K562 (cell line): ENCODE measurements around the gene CDH2. TPM values are rescaled to one million over a fixed set of nuclear protein-coding genes. Genes with fewer than 3 reads are reported as not detected.
"Not testable (repeated sequence)": the region's sequence is repeated elsewhere in the genome, so short reads cannot be mapped to it uniquely, and the experiment has no call there.

Source experiments
- ATAC-seq: fragments of 200-7000 bp; cut with Tn5 transposase; 3 replicates; pipeline ENCODE4 v1.9.1; 2020; ENCODE audit warnings: moderate library complexity
- BruUV-seq: library from RNA; stranded (reverse); fragments of 400-500 nt; replicated peaks from 2 replicates; lab custom pipeline; 2021; lab: Mats Ljungman, UMichigan
- CTCF ChIA-PET: fragments of 300-600 bp; formaldehyde crosslinking; extraction: SDS; loops from one replicate; lab custom pipeline; 2021; ENCODE audit warnings: low intra/inter-chr PET ratio; lab: Yijun Ruan, JAX
- POLR2A ChIA-PET: fragments of 300-600, 350-650 bp; sonication (Branson Sonifier 250); formaldehyde crosslinking; extraction: SDS; loops from one replicate; lab custom pipeline; 2021; ENCODE audit warnings: antibody characterized with exemption, inconsistent platforms; lab: Yijun Ruan, JAX
- DNase-seq, 4 experiments: peaks; one replicate each; pipeline versions ENCODE4 v3.0.0 to v3.0.0-alpha.2; 2011 to 2018; ENCODE audit warnings: low spot score in 3 of 4, mixed read lengths in 3 of 4; ENCODE audit errors: extremely low read depth in 1 of 4
- FAIRE-seq: peaks from 2 replicates; lab custom pipeline; 2011; peaks lifted over from hg19 to GRCh38; lab: Jason Lieb, UNC
- H2AFZ ChIP-seq: 2 replicates; pipeline ENCODE4 v1.6.0; 2011; ENCODE audit warnings: low read depth, low read length, control low read depth, inconsistent platforms
- H3K27ac ChIP-seq: fragments of 200-600 bp; 3 replicates; pipeline ENCODE4 v1.8.0; 2011; ENCODE audit warnings: low read depth, mild to moderate bottlenecking, control low read depth, inconsistent platforms, low read length, moderate library complexity, mixed read lengths; ENCODE audit errors: extremely low read depth
- H3K27me3 ChIP-seq, 2 experiments: fragments of 300-600 bp in 1 of 2; 2 replicates in 1 of 2; 3 replicates in 1 of 2; pipeline versions ENCODE4 v1.6.0 to v1.8.0; 2011; ENCODE audit warnings: inconsistent platforms in 2 of 2, low read length in 2 of 2, mild to moderate bottlenecking in 1 of 2, mixed read lengths in 1 of 2, moderate library complexity in 1 of 2; ENCODE audit not compliant: control insufficient read depth in 2 of 2, insufficient read depth in 2 of 2
- H3K36me3 ChIP-seq: fragments of 300-600 bp; 3 replicates; pipeline ENCODE4 v1.8.0; 2011; ENCODE audit warnings: mild to moderate bottlenecking, low read length, inconsistent platforms; ENCODE audit not compliant: control insufficient read depth, insufficient read depth
- H3K4me1 ChIP-seq, 2 experiments: fragments of 200-600 bp in 1 of 2; replicated peaks in 1 of 2; 2 replicates in 1 of 2; 3 replicates in 1 of 2; pipeline versions ENCODE4 v1.5.1 to v1.8.0; 2011; ENCODE audit warnings: inconsistent platforms in 2 of 2, low read length in 2 of 2, mild to moderate bottlenecking in 1 of 2, mixed read lengths in 1 of 2, moderate library complexity in 1 of 2; ENCODE audit not compliant: control insufficient read depth in 2 of 2, insufficient read depth in 2 of 2
- H3K4me2 ChIP-seq: 2 replicates; pipeline ENCODE4 v1.6.1; 2011; ENCODE audit warnings: low read length, control low read depth, inconsistent platforms, mixed read lengths; ENCODE audit not compliant: insufficient read depth
- H3K4me3 ChIP-seq: fragments of 200-600 bp; sonication (generic), shearing (Covaris generic); 2 replicates; pipeline ENCODE4 v1.5.1; 2016; ENCODE audit warnings: control low read depth, inconsistent platforms
- H3K79me2 ChIP-seq: fragments of 200-600 bp; 3 replicates; pipeline ENCODE4 v1.8.0; 2011; ENCODE audit warnings: low read length, inconsistent platforms; ENCODE audit not compliant: control insufficient read depth, insufficient read depth
- H3K9ac ChIP-seq, 2 experiments: 2 replicates each; pipeline versions ENCODE4 v1.6.0 to v1.6.1; 2011; ENCODE audit warnings: low read depth in 2 of 2, low read length in 2 of 2, control low read depth in 1 of 2, inconsistent platforms in 1 of 2, mild to moderate bottlenecking in 1 of 2, mixed read lengths in 1 of 2; ENCODE audit not compliant: insufficient read depth in 1 of 2
- H3K9me1 ChIP-seq: one replicate; pipeline ENCODE4 v1.6.0; 2011; ENCODE audit warnings: inconsistent platforms, mild to moderate bottlenecking, low read length, moderate library complexity; ENCODE audit not compliant: control insufficient read depth, insufficient read depth
- H3K9me3 ChIP-seq: replicated peaks from 2 replicates; pipeline ENCODE4 v1.5.1; 2011; ENCODE audit warnings: low read depth, low read length, inconsistent platforms; ENCODE audit not compliant: control insufficient read depth, insufficient read depth
- H4K20me1 ChIP-seq: replicated peaks from 2 replicates; pipeline ENCODE4 v1.6.1; 2011; ENCODE audit warnings: low read length, inconsistent platforms, mixed read lengths; ENCODE audit not compliant: control insufficient read depth, insufficient read depth
- CBX1 ChIP-seq: sonication (generic); IDR thresholded peaks from 2 replicates; pipeline ENCODE4 v1.6.1; 2016; ENCODE audit warnings: antibody characterized with exemption, low read depth, mild to moderate bottlenecking
- CCAR2 ChIP-seq: fragments of 200-400 bp; formaldehyde crosslinking; IDR thresholded peaks from 2 replicates; pipeline ENCODE4 v1.6.1; 2017; ENCODE audit warnings: mild to moderate bottlenecking, low read depth, low read length
- CCNT2 ChIP-seq: IDR thresholded peaks from 2 replicates; pipeline ENCODE4 v1.6.1; 2011; ENCODE audit warnings: borderline replicate concordance, low read depth, mild to moderate bottlenecking, moderate library complexity, mixed read lengths, low read length; ENCODE audit not compliant: insufficient read length; ENCODE audit errors: extremely low read depth
- HLTF ChIP-seq: fragments of 450-650 bp; IDR thresholded peaks from 2 replicates; pipeline ENCODE4 v1.6.1; 2016
- IFI16 ChIP-seq: fragments of 250-450 bp; sonication (Bioruptor Pico); IDR thresholded peaks from 2 replicates; pipeline ENCODE4 v2.1.2; 2022; ENCODE audit warnings: mild to moderate bottlenecking, inconsistent platforms
- NR2C1 ChIP-seq, 2 experiments: fragments of 450-650 bp; IDR thresholded peaks; 2 replicates each; pipeline ENCODE4 v1.6.1; 2017; ENCODE audit warnings: mild to moderate bottlenecking in 2 of 2, antibody characterized with exemption in 1 of 2, inconsistent platforms in 1 of 2, missing compliant biosample characterization in 1 of 2, missing genetic modification characterization in 1 of 2
- SFPQ ChIP-seq: fragments of 200-400 bp; formaldehyde crosslinking; IDR thresholded peaks from 2 replicates; pipeline ENCODE4 v1.6.1; 2017; ENCODE audit warnings: mild to moderate bottlenecking, low read depth, low read length, moderate library complexity
- SNAPC5 ChIP-seq: fragments of 250-450 bp; sonication (Bioruptor Pico); IDR thresholded peaks from 2 replicates; pipeline ENCODE4 v1.8.0; 2021; ENCODE audit warnings: moderate library complexity, mild to moderate bottlenecking, inconsistent platforms
- ZNF165 ChIP-seq: fragments of 250-450 bp; sonication (Bioruptor Pico); IDR thresholded peaks from 2 replicates; pipeline ENCODE4 v1.4.0; 2020; ENCODE audit warnings: borderline replicate concordance
- WGBS: fragments of 100-300 bp; shearing (Covaris generic); methylation state at CpG from one replicate; pipeline ENCODE4 v1.1.6; 2016; ENCODE audit warnings: low coverage, mixed read lengths; ENCODE audit not compliant: insufficient coverage; ENCODE audit errors: missing lambda C conversion rate; 5-methylcytosine and 5-hydroxymethylcytosine counted together
- in situ Hi-C: fragments of 300-500 bp; cut with MboI; formaldehyde crosslinking; loops from 4 replicates; pipeline ENCODE4 v1.15.0; 2018; ENCODE audit warnings: inconsistent platforms, mixed read lengths
- intact Hi-C: fragments of 100-400 bp; cut with micrococcal nuclease; formaldehyde crosslinking; loops from 2 replicates; pipeline ENCODE4 v1.14.2; 2022
- polyA plus RNA-seq, 8 experiments: library from polyadenylated mRNA; depleted of rRNA in 4 of 8; stranded (reverse) in 5 of 8; unstranded in 3 of 8; fragments of >200 nt; fragmentation: Nextera tagmentation in 2 of 8; fragmentation: Illumina TruSeq in 1 of 8; extraction: Ambion mirVana in 2 of 8; extraction: Trizol in 1 of 8; gene quantifications; 2 replicates each; pipeline versions ENCODE4 v1.2.1 to v1.2.3, GENCODE V29; 2011 to 2014; ENCODE audit warnings: inconsistent platforms in 1 of 8, missing spikeins in 1 of 8
- total RNA-seq, 7 experiments: library from RNA; depleted of rRNA in 6 of 7; stranded (reverse); fragments of >200 nt in 6 of 7; fragmentation: Illumina TruSeq in 2 of 7; extraction: Trizol in 2 of 7; gene quantifications; 2 replicates each; pipeline versions ENCODE4 v1.2.1 to v1.2.3, GENCODE V29; 2011 to 2021; ENCODE audit warnings: low replicate concordance in 1 of 7
- TF ChIP-seq, protein P1 (sequence below): fragments of 250-450 bp; sonication (Bioruptor Pico); IDR thresholded peaks from 2 replicates; pipeline ENCODE4 v1.5.0; 2021
- TF ChIP-seq, protein P2 (sequence below): fragments of 200-800 bp; sonication (Bioruptor generic); IDR thresholded peaks from 2 replicates; pipeline ENCODE4 v1.6.1; 2017; ENCODE audit warnings: missing genetic modification characterization, missing compliant biosample characterization

The CDH2 gene
- total and polyA plus RNA-seq, 9 of the 15 experiments (the other 6 are each of a cell fraction or from before 2014, with no cell fraction given) = 0.04 TPM; not detected in 8

DNA sequence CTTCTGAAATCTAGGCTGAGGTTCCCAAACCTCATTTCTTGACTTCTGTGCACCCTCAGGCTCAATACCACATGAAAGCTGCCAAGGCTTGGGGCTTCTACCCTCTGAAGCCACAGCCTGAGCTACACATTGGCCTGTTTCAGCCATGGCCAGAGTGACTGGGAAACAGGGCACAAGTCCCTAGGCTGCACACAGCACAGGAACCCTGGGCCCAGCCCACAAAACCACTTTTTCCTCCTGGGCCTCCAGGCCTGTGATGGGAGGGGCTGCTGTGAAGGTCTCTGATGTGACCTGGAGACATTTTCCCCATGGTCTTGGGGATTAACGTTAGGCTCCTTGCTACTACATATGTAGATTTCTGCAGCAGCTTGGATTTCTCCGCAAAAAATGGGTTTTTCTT, 270.7 kb downstream of the CDH2 start:
- H3K4me2 ChIP-seq, H3K27me3 ChIP-seq, in situ Hi-C loops, H4K20me1 ChIP-seq, ATAC-seq, DNase-seq, intact Hi-C loops, H3K4me3 ChIP-seq, H2AFZ ChIP-seq, BruUV-seq, H3K36me3 ChIP-seq, H3K79me2 ChIP-seq, H3K9me3 ChIP-seq, POLR2A ChIA-PET, CTCF ChIA-PET, H3K4me1 ChIP-seq, H3K9ac ChIP-seq, H3K27ac ChIP-seq, FAIRE-seq, H3K9me1 ChIP-seq: not testable (repeated sequence)
- WGBS = 0% methylated on average over 2 of the region's 2 CpGs

- Histone ChIP-seq H4K20me1 (no peaks in the 10 kb centered on the region), H3K4me3 (no peak overlapping the region), H3K36me3 (no peaks in the 10 kb centered on the region), H3K79me2 (no peaks in the 10 kb centered on the region), H3K27me3 (no peaks in the 10 kb centered on the region), H2AFZ (no peak overlapping the region), H3K9me3 (0 out of 2 replicates have a peak, but pooled peaks cover 2% of the 10 kb centered on the region), H3K4me2 (no peak overlapping the region), H3K9me1 (no peaks in the 10 kb centered on the region), H3K9ac (no peak overlapping the region), H3K4me1 (no peaks in the 10 kb centered on the region), H3K27ac (no peak overlapping the region)
- no TSS peak for BruUV-seq
- POLR2A ChIA-PET = no interaction called here
- 0% methylated on average over 3 of the region's 3 CpGs for WGBS
- FAIRE-seq (no peak), DNase-seq (no peak), ATAC-seq (no peak)
- CTCF ChIA-PET = no interaction called here
- intact Hi-C loops = no loop called here
- in situ Hi-C loops = no loop called here
- TF ChIP-seq CBX1 (no peak), ZNF165 (no peak), SFPQ (no peak), CCNT2 (no peak), CCAR2 (no peak), IFI16 (CRISPR knock-in tag) (no peak), NR2C1 (IDR thresholded peaks at IDR 0.05) (no peak), NR2C1 (tag; IDR thresholded peaks at IDR 0.05) (no peak), HLTF (no peak), SNAPC5 (CRISPR knock-in tag) (no peak)
- TF ChIP-seq, protein P1, sequence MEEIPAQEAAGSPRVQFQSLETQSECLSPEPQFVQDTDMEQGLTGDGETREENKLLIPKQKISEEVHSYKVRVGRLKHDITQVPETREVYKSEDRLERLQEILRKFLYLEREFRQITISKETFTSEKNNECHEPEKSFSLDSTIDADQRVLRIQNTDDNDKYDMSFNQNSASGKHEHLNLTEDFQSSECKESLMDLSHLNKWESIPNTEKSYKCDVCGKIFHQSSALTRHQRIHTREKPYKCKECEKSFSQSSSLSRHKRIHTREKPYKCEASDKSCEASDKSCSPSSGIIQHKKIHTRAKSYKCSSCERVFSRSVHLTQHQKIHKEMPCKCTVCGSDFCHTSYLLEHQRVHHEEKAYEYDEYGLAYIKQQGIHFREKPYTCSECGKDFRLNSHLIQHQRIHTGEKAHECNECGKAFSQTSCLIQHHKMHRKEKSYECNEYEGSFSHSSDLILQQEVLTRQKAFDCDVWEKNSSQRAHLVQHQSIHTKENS (CRISPR knock-in tag) = no peak
- TF ChIP-seq, protein P2, sequence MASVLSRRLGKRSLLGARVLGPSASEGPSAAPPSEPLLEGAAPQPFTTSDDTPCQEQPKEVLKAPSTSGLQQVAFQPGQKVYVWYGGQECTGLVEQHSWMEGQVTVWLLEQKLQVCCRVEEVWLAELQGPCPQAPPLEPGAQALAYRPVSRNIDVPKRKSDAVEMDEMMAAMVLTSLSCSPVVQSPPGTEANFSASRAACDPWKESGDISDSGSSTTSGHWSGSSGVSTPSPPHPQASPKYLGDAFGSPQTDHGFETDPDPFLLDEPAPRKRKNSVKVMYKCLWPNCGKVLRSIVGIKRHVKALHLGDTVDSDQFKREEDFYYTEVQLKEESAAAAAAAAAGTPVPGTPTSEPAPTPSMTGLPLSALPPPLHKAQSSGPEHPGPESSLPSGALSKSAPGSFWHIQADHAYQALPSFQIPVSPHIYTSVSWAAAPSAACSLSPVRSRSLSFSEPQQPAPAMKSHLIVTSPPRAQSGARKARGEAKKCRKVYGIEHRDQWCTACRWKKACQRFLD (CRISPR knock-in tag) = no peak
Measured at GRCh38 chr18:27903906-27904305, 273.0 kb downstream of the CDH2 start.
